KG1 (cell line): ENCODE data around the gene IRF2BP1.

Experiments used
- DNase-seq: peaks from one replicate; lab custom pipeline; 2025; lab: John Stamatoyannopoulos, UW

Gene IRF2BP1

GRCh38 chr19:45885556-45886426, at the start of gene IRF2BP1:
Gene IRF2BP1, minus strand, starts transcription at chr19:45886141. Its CDS starts 367 bp downstream, at chr19:45885774.
- DNase-seq, result peak; percentile 87

DNA sequence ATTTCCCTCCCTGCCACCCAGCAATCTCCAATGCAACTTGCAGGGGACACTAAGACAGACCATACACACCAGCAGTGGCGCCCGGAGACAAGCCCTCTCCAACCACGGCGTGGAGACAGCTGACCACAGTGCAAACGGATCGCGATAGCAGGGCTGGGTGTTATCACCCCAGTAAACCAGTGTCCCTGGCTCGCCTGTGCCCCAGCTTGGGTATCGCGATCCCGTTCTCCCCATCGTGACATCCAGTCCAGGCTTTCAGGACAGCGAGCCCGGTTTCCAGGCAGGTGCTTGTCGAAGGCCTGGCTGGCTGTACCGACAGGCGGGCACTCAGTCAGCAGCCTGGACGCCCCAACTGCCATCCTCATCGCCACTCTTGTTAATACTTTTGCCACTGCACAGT, 49.3 kb upstream of the IRF2BP1 start:
- no peak for DNase-seq

- no peak for DNase-seq
These were observed 48.8 kb upstream of the IRF2BP1 start for GRCh38 chr19:45934551-45935230.

DNA sequence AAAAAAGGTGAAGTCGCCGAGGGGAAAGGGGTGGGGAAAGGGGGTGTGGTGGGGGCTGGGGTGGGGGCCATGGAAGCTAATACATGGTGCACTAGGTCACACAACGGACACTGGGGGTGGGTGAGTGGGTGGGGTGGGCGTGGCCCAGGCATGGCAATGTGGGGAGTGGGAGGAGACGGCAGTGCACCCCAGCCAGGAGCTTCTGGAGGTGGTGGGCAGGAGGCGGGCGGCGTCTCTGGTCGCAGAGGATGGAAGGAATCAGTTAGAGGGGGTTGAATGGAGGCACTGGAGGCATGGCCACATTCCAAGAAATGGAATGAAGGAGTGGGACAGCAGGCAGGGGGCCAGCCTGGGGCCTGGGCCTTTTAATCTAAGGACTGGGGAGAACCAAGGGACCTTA, 47.8 kb upstream of the IRF2BP1 start:
- DNase-seq, result no peak

DNA sequence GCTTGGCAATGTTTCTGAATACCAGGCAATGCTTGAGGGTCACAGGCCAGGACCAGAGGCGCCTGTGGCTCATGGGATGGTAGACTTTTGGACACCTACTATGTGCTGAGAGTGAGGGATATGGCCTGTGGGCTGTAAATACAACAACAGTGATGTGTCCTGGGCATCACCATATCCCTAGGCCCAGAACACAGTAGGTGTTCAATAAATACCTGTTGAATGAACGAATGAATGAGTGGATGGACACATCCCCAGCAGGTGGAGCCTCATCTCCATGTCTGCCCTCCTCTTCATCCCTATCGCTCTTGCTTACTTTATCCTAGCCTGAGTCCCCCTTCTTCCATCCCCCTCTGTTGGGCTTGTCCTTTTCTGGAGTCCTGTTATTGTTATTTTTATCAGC, 45.1 kb upstream of the IRF2BP1 start:
- no peak for DNase-seq

DNA sequence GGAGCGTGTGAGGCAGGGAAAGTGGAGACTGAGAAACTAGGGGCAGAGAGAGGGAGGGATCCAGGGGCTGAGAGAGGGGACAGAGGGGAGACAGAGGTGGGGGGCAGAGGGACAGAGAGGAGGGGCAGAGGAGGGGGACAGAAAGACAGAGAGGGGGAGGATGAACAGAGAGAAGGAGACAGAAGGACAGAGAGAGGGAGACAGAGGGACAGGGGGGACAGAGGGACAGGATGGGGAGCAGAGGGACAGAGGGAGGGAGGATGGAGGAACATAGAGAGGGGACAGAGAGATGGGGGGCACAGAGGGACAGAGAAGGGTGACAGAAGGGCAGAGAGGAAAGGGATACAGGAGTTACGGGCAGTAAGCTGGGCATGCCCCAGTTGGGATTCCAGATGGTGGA, 43.3 kb upstream of the IRF2BP1 start:
- no peak for DNase-seq

- DNase-seq, result peak; percentile 77
These were observed 41.8 kb upstream of the IRF2BP1 start for GRCh38 chr19:45927565-45928261.

DNA sequence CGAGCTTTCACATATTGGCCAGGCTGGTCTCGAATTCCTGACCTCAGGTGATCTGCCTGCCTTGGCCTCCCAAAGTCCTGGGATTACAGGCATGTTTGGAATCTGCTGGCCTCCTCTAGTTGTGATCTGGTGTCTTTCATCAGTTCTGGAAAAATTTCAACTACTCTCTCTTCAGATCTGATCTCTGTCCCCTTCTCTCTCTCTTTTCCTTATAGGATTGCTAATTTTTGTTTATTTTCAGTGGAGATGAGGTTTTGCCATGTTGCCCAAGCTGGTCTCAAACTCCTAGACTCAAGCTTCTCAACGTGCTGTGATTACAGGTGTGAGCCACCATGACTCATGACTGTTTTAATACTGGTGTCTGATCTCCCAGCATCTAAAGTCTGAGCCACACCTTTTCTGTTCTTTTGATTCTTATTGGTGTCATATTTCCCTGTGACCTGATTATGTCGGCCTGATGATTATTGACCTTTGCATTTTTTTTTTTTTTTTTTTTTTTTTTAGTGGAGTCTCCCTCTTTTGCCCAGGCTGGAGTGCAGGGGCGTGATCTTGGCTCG, 39.0 kb upstream of the IRF2BP1 start:
- no peak for DNase-seq

- no peak for DNase-seq
These were observed 36.3 kb upstream of the IRF2BP1 start for GRCh38 chr19:45922281-45922680.

DNA sequence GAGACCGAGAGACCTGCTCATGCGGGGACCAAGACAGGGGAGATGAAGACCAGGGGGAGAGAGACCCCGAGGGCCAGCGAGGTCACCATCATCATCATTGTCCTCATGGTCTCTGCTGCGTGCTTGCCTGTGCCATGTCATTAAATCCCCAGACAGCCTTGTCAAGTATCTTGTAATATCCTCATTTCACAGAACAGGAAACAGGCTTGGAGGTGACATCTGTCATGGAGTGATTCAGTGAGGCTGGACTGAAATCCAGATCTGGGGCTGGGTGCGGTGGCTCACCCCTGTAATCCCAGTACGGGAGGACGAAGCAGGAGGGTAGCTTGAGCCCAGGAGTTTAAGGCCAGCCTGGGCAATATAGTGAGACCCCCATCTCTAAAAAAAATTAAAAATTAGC, 34.5 kb upstream of the IRF2BP1 start:
- no peak for DNase-seq

GRCh38 chr19:45919678-45920077, 33.7 kb upstream of the IRF2BP1 start:
- no peak for DNase-seq

- DNase-seq, result no peak
These were observed 32.8 kb upstream of the IRF2BP1 start for GRCh38 chr19:45918721-45919120.

GRCh38 chr19:45917421-45918091, 31.6 kb upstream of the IRF2BP1 start:
- DNase-seq, result no peak

DNA sequence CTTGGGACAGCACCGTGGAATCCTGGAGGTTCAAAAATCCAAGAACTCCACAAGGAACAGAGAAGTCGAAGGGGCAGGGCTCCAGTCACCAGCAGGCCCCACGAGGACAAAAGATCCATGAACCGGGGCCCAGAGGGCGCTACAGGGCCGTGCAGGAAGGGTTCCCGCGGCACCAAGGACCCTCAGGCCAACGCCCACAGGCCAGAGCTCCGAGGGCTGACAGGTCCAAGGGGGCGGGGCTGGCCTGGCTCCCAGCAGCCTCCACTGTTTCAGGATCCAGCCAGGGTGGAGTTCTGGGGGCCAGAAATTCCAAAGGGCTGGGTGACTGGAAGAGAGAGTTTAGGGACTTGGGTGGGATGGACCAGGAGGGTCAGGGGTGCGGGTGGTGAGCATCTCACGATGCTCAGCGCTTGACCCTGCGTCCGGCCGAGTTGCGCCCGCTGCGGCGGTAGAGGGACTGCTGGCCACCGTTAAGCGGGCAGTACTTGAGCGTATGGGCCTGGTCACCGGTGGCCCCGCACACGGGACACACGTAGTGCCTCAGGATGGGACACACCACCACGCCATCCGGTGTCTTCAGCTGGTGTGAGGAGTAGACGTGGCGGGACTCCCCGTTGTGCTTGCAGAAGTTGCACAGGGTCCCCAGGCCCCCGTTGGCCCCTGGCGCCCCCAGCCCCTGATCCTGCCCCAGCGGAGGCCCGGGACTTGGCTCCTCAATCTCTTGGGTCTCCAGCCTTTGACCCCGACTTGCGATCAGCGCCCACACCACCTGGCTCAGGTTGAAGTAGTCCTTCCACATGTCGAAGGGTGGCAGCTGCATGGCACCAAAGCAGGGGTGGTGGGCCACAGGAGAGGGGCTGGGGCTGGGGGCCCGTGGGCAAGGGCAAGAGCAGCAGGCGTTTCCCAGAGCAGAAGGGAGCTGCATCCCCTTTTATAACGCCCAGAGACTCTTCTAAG, 28.2 kb upstream of the IRF2BP1 start, which contains the start of gene NANOS2:
Gene NANOS2, minus strand, starts transcription at position 905 of the 957 bp plus-strand sequence. Its CDS starts 85 bp downstream, at position 820.
- no peak for DNase-seq

GRCh38 chr19:45911291-45911690, 25.4 kb upstream of the IRF2BP1 start:
- DNase-seq, result no peak

- no peak for DNase-seq
These were observed 23.0 kb upstream of the IRF2BP1 start for GRCh38 chr19:45908956-45909355.

- DNase-seq, result no peak
These were observed 20.3 kb upstream of the IRF2BP1 start for GRCh38 chr19:45906221-45906620.

GRCh38 chr19:45905011-45905410, 19.1 kb upstream of the IRF2BP1 start:
- no peak for DNase-seq

- DNase-seq, result peak; percentile 99
These were observed 17.0 kb upstream of the IRF2BP1 start for GRCh38 chr19:45902651-45903625.
